HEK293T (cell line): ENCODE results near the gene TMEM156.

ENCODE experiments used
- BHLHE40 ChIP-seq: fragments of 450-650 bp; IDR thresholded peaks from 2 replicates; pipeline ENCODE4 v1.6.1; 2016; ENCODE audit warnings: mild to moderate bottlenecking, moderate library complexity, borderline replicate concordance
- ELF4 ChIP-seq: fragments of 450-650 bp; IDR thresholded peaks from 2 replicates; pipeline ENCODE4 v1.6.1; 2017; ENCODE audit warnings: antibody characterized with exemption
- FOXA1 ChIP-seq: fragments of 450-650 bp; IDR thresholded peaks from 2 replicates; pipeline ENCODE4 v1.6.1; 2016; ENCODE audit warnings: mild to moderate bottlenecking
- NFRKB ChIP-seq: fragments of 450-650 bp; IDR thresholded peaks from 2 replicates; pipeline ENCODE4 v1.6.1; 2016; ENCODE audit warnings: mild to moderate bottlenecking, moderate library complexity
- SP1 ChIP-seq: fragments of 450-650 bp; IDR thresholded peaks from 2 replicates; pipeline ENCODE4 v1.6.1; 2017
- SUZ12 ChIP-seq: fragments of 450-650 bp; IDR thresholded peaks from 2 replicates; pipeline ENCODE4 v1.6.1; 2016; ENCODE audit warnings: mild to moderate bottlenecking
- ZNF384 ChIP-seq: fragments of 450-650 bp; IDR thresholded peaks from 2 replicates; pipeline ENCODE4 v1.6.1; 2016

GRCh38 chr4:39043058-39043860 lies 11.1 kb upstream of the TMEM156 start:
- no peak for TF ChIP-seq SP1
- TF ChIP-seq BHLHE40 = no peak
- no peak for TF ChIP-seq ELF4
- no peak for TF ChIP-seq SUZ12
- no peak for TF ChIP-seq NFRKB
- TF ChIP-seq ZNF384 = no peak
- TF ChIP-seq FOXA1 = no peak
